ENCODE results near the gene ZNF652. TPM values are rescaled to one million over a fixed set of nuclear protein-coding genes. Genes with fewer than 3 reads are reported as not detected.
"Not testable (repeated sequence)": the region's sequence is repeated elsewhere in the genome, so short reads cannot be mapped to it uniquely, and the experiment has no call there.

Gene ZNF652
- total RNA-seq, 1 experiment from 2014 or later: 13.0 TPM

DNA sequence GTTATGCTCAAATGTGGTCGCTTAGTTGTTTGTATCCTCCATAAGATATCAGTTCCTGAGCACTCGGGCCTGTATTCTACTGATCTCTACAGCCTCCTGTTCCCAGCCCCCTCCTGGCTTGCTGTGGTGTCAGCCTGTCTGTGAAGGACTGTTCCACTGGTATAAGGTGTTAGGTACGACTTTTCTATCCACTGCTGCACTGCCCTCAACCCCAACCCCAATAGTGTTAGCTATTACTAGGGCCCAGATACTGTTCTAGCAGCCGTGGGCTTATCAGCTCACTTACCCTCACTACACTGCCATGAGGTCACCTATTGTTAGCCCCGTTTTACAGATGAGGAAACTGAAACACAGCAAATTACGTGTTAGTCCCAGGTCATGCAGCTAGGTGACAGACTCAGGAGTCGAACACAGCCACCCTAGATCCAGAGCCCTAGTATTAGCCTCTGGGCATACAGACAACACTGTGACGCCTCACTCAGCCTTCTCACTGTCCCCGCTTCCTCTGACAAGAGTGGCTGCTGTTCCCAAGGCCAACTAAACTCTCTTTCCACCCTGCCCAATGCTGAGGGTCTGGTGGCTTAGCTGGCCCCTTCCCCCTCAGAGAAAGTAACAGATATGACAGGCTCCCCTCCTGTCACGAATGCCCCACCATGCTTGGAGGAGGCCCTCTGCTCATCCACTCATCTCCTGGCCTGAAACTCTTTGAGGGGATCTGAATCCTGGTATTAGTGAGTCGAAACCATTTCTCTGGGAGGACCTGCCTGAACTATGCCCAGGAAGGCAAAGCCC lies 25.6 kb upstream of the ZNF652 start:
- no peak for DNase-seq (ENCODE audit: low spot score)

GRCh38 chr17:49386373-49386772 lies 24.3 kb upstream of the ZNF652 start:
- DNase-seq (ENCODE audit: low spot score): no peak

DNA sequence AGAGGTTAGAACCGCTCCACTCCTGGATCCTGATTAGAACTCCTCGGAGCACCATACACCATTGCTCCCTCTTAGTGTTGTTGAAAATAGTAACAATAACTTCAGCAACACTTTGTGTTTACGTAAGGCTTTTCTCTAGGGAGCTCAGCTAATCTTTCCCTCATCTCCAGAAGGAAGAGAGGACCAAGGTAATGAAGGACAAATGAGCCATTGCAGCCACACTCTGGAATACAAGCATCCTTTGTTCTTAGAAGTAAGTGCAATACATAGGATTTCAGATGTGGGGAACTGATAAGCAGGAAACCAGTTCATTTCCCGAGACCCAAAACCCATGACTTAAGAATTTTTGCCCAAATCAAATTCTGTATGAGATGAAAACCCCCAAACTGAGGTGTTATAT lies 22.9 kb upstream of the ZNF652 start:
- no peak for DNase-seq (ENCODE audit: low spot score)

DNA sequence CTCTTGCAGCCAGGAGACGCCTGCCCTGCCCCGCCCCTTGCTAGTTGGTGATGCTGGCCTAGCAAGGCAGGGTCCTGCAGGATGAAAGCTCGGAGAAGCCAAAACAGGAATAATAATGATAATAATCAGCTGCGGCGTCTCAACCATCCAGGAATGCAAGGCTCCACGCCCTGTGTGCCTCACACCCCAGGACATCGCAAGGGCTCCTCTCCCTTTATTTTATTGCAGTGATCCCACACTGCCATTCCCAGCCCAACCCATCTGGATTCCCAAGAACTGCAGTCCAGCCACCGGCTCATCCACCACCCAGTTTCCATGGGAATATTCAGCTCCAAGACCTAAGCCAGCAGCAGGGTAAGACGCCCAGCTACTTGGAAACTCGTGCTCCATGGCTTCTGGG lies 21.0 kb upstream of the ZNF652 start:
- DNase-seq (ENCODE audit: low spot score): no peak

DNA sequence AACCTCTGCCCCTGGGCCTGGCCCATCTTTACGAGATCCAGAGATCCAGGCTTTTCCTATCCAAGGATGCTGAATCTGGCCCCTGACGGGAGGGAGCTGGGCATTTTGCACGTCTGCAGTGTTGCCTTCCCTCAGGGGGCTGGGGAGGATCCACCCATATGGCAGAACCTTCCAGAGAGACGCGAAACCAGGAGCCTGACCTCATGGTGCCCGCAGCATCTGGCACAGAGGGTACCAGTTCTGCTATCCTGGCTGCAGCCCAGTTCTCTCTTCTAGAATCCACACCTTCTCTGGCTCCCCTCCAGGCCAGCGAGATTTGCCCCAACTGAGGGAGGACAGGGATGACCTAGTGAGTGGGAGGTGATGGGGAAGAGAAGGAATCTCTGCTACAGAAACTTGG lies 20.5 kb upstream of the ZNF652 start:
- no peak for DNase-seq (ENCODE audit: low spot score)

- no peak for DNase-seq (ENCODE audit: low spot score)
Measured at GRCh38 chr17:49381793-49382192, 19.7 kb upstream of the ZNF652 start.

DNA sequence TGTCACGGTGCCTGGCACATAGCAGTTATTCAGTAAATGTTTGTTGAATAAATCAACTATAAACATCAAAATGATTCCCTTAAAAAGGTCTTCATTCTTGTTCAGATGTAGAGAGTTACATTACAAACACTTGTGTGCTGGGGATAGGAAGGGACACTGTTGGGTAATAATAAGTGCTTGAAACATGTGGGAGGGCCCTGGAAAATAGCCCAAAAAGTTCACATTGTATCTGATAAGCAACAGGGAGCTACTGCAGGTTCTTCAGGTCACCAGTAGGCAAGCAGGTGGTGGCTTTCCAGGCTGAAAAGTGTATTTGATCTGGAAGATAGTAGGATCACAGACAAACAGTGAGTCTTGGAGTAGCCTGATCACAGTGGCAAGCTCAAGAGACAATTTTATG lies 19.0 kb upstream of the ZNF652 start:
- DNase-seq (ENCODE audit: low spot score): no peak

DNA sequence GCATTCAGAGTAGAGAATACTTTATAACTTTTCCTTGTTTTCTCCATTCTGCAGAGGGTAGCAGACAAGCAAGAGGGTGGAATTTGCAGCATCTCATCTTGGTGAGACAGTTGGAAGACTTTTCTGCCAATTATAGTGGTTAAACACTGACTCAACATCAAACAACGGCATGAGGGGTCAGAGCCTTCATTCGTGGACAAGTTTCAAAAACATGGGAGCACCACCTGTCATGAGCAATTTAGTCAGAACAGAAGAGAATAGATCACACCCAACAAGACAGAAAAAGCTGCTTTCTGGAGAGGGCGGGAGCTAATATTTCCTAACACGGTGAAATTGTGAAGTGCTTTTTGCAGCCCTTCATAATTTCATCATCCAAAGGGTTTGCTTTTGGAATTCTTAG lies 17.9 kb upstream of the ZNF652 start:
- DNase-seq (ENCODE audit: low spot score): no peak

DNA sequence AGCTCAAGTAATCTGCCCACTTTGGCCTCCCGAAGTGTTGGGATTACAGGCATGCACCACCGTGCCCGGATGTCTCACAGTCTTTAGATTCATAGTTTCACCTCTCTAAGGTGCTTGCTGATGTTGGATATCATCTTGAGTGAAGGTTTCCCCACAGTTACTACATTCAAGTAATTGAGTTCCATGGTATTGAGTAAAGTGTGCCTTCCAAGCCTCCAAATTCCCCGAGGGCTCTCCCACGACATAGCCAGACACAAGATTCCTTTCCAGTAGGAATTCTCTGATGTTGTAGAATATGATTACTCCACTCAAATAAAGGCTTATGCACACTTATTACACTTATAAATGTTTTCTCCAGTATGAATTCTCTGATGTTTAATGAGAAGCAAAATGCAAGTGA lies 16.3 kb upstream of the ZNF652 start:
- DNase-seq (ENCODE audit: low spot score): no peak

DNA sequence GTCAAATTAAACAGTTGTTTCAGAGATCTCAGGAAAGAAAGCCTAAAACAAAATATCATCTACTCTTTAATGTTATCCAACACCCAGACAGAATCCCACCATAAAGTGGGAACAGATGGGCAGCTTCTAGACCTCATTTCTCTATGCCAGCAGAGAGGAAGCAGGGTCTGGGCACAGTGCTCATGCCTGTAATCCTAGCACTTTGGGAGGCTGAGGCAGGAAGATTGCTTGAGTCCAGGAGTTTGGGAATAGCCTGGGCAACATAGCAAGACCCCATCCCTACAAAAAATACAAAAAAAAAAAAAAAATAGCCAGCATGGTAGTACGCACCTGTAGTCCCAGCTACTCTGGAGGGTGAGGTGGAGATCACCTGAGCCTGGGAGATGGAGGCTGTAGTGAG lies 13.5 kb upstream of the ZNF652 start:
- DNase-seq (ENCODE audit: low spot score): no peak

DNA sequence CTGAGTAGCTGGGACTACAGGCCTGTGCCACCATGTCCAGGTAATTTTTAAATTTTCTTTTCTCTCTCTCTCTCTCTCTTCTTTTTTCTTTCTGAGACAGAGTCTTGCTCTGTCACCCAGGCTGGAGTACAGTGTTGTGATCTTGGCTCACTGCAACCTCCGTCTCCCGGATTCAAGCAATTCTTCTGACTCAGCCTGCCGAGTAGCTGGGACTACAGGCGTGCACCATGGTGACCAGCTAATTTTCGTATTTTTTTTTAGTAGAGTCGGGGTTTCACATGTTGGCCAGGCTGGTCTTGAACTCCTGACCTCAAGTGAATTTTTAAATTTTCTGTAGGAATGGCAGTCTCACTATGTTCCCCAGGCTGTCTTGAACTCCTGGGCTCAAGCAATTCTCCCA lies 11.1 kb upstream of the ZNF652 start:
- no peak for DNase-seq (ENCODE audit: low spot score)

GRCh38 chr17:49372425-49372824 lies 10.4 kb upstream of the ZNF652 start:
- no peak for DNase-seq (ENCODE audit: low spot score)

DNA sequence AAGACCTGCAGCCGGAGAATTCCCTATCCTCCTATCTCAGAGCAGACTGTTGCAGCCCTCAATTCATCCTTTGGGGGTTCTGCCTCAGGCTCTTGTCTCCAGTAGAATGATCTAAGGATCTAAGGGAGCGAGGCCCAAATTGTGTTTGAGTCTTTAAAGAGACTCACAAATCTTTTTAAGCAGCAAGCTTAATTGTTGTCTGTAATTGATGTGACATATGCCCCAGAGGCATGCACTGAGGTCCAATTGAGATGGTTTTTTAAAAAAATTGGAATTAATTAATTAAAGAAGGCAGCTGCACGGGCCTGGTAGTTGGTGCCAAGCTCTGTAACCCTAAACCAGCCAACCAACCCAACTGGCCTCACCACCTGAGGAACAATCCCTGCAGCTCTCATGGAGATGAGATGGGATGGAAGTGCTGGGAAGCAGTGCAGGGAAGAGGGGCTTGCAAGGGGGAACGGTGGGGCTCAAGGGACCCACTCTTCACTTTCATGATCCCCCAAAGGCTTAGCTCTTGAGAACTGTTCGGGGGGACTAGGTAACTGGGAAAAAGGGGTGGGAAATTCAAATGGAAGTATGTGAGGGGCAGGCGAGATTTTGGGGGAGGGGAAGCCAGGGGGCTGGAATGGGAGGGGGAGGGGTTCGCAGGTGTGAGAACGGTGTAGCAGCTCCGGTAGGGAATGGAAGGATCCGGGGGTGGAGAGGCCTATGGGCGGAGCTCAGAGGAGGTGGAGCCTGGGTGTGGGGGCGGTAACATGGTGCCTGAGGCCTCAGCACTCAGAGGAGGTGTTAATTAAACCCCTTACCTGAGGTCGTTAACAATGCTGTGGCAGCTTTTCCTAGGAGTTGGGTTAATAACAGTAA lies 9.2 kb upstream of the ZNF652 start:
- no peak for DNase-seq (ENCODE audit: low spot score)

- no peak for DNase-seq (ENCODE audit: low spot score)
Measured at GRCh38 chr17:49369760-49370159, 7.7 kb upstream of the ZNF652 start.

DNA sequence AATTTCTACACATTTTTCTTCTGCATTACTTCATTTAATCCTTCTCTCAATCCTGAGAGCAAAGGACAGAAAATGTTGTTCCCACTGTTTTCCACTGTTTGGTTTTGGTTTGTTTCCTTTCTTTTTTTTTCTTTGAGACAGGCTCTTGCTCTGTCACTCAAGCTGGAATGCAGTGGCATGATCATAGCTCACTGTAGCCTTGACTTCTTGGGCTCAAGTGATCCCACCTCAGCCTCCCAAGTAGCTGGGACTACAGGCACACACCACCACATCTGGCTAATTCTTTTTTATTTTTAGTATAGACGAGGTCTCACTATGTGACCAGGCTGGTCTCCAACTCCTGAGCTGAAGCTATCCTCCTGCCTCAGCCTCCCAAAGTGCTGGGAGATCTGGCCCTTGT lies 7.0 kb upstream of the ZNF652 start:
- DNase-seq (ENCODE audit: low spot score): no peak

- DNase-seq (ENCODE audit: low spot score): peak; percentile 64
Measured at GRCh38 chr17:49365667-49366066, 3.6 kb upstream of the ZNF652 start.

GRCh38 chr17:49365126-49365525 lies 3.1 kb upstream of the ZNF652 start:
- not testable (repeated sequence) for DNase-seq (ENCODE audit: low spot score)

DNA sequence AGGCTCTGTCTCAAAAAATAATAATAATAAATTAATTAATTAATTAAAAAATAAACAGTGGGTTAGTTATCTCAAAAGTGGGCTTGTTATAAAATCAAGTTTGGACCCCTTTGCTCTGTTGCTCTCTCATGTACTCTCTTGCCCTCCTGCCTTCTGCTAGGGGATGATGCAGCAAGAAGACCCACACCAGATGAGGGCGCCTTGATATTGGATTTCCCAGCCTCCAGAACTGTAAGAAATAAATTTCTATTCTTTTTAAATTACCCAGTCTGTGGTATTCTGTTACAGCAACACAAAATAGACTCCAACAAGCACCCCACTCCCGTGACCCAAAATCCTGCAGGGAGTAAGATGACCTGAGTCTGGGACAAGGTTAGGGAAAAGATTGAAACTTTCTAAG lies 2.1 kb upstream of the ZNF652 start:
- DNase-seq (ENCODE audit: low spot score): no peak

GRCh38 chr17:49363251-49363650 lies 1.2 kb upstream of the ZNF652 start:
- DNase-seq (ENCODE audit: low spot score): no peak

DNA sequence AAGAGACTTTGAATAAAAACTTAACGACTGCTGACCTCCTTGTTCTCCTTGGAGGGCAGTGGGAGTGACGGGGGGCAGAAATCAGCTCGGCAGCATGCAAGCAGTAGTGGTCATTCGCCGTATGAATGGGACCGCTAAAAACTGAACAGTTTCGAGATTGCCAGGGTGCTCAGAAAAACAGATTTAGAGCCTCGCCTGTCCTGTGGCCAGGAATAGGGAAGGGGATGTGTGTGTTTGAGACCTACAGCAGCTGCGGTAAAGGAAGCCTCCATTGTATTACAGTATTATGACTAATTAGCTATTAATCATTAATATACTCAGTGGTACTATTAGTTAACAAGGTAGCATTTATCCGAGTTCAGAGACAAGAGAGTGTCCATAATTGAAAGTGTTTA lies 670 bp upstream of the ZNF652 start:
- no peak for DNase-seq (ENCODE audit: low spot score)

DNA sequence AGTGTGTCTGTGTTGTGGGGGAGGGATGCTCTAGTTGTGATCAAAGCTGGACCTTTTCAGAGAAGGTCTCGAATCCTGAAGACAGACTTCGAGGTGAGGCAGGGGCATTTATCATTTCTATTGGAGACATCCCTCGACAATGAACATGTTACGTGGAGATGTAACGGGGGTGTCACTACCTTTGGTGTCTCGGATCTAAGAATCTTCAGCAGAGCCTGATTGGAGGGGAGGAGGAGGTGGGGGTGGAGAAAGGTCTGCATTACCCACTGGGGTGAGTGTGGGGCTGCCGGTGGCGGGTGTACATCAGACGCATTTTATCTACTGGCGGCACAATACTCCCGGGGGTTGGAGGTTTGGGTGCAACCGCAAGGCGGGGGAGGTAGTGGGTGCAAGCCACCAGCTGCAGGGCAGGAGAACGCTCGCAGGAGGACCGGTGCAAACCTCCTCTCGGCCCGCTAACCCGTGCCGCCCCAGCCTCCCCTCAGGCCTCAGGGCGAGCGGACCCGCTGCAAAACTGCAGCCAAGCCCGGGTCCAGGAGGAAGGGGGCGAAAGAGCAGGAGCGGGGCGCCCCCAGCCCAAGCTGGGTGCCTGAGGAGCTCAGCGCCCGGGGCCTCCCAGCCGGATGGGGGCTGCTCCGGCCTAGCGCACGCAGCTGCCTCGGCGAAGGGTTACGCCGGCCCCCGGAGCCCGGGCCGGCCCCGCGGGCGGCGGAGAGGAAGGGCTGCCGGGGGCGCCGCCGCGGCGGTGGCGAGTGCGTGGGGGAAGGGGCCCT lies 735 bp downstream of the ZNF652 start:
- peak; percentile 55 for DNase-seq (ENCODE audit: low spot score)

DNA sequence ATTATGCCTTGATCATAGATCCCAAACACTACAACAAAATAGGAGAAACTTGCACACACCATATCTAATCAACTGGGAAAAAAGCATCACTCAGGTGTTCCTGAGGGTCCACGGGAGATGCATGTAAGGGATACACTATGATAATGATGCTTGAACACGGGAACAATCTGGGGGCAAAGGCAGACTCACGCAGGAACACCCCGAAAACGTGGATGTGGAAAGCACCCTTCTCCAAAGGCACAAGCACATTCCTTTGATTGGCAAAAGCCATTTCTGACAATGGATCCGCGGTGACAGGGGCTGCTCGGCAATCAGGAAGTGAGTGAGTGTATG lies 1.3 kb downstream of the ZNF652 start:
- no peak for DNase-seq (ENCODE audit: low spot score)
